ENCODE results near the gene FAM50A. TPM values are rescaled to one million over a fixed set of nuclear protein-coding genes. Genes with fewer than 3 reads are reported as not detected.
"Not testable (repeated sequence)": the region's sequence is repeated elsewhere in the genome, so short reads cannot be mapped to it uniquely, and the experiment has no call there.

Gene FAM50A
- total RNA-seq, 1 donor from 2014 or later, result 21.2 TPM

DNA sequence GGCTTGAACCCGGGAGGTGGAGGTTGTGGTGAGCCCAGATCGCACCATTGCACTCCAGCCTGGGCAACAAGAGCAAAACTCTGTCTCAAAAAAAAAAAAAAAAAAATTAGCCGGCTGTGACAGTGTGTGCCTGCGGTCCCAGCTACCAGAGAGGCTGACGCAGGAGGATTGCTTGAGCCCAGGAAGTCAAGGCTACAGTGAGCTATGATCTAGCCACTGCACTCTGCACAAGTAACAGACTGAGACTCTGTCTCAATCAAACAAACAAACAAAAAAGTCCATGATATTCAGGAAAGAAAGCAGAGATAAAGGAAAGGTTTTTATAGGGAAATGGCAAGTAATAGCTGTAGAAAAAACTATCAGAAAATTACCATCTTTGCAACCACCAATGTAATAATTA lies 37.3 kb downstream of the FAM50A start:
- no peak for DNase-seq (ENCODE audit: low spot score in 2 of 2)
- no peak for FAIRE-seq

DNA sequence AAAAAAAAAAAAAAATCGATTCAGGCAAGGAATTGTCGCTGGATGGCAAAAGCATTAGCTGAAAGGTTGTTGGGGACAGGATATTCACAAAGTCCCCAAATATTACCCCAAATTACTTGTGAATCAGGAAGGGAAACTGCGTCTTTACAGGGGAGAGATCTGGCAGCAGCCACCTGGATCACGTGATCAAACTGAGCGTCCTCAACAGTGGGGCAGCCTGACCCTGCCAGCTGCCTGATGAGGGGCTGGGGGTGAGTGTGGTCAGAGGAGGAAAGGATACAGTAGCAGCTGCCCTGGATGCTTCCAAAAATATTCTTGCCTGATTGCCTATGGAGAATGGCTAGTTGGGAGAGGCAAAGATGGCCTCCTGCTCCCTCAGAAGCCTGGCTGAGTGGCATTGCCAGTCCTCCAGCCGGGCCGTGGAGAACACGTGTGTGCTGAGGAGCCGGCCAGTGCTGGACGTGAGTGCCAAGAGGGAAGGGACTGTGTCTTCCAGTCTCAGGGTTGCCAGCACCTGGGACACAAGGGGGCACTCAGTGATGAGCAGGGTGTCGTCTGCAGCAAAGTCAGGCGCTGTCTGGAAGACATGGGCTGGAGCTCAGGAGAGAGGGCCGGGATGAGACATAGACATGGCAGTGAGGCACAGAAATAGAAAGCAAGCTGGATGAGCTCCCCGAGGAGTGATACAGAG lies 38.1 kb downstream of the FAM50A start:
- DNase-seq (ENCODE audit: low spot score in 2 of 2), result no peak

DNA sequence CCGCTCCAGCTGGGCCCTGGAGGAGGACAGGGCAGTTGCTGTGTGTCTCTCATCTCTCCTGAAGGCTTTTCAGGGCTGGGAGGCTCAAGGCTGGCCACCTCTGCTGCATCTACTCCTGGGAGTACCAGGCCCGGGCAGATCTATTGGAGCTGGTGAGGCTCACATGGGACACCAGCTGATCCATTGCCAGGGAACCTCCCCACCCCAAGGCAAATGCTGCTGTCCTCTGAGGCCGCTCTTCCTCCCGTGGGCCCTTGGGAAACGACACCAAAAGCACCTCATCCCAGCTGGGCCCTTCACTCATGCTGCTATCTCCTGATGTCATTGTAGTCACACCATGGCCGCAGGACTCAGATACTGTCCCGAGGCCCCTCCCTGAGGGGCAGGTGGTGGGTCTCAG lies 38.8 kb downstream of the FAM50A start:
- no peak for FAIRE-seq

More for the DNA sequence above, 38.1 kb downstream of the FAM50A start:
- no peak for FAIRE-seq

DNA sequence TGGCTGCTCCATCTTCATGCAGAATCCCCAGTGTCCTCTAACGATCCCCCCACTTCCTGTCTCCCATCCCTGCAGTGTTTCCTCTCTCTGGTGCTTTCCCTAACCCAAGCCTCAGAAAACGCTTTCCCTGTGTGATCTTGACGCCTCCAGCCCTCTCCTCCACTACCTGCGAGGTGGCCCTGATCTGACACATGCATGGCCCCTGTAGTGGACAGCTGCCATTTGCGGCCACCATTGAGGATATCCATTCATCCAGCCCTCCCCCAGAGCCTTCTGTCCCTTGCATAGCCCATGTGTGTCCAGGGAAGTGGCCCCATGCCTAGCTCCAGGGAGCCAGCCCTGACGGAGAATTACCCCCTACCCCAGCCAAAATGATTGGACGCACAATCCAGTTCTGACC lies 39.4 kb downstream of the FAM50A start:
- DNase-seq (ENCODE audit: low spot score in 2 of 2) (no peak), FAIRE-seq (no peak)

More for the DNA sequence above, 38.8 kb downstream of the FAM50A start:
- DNase-seq (ENCODE audit: low spot score in 2 of 2), result no peak

DNA sequence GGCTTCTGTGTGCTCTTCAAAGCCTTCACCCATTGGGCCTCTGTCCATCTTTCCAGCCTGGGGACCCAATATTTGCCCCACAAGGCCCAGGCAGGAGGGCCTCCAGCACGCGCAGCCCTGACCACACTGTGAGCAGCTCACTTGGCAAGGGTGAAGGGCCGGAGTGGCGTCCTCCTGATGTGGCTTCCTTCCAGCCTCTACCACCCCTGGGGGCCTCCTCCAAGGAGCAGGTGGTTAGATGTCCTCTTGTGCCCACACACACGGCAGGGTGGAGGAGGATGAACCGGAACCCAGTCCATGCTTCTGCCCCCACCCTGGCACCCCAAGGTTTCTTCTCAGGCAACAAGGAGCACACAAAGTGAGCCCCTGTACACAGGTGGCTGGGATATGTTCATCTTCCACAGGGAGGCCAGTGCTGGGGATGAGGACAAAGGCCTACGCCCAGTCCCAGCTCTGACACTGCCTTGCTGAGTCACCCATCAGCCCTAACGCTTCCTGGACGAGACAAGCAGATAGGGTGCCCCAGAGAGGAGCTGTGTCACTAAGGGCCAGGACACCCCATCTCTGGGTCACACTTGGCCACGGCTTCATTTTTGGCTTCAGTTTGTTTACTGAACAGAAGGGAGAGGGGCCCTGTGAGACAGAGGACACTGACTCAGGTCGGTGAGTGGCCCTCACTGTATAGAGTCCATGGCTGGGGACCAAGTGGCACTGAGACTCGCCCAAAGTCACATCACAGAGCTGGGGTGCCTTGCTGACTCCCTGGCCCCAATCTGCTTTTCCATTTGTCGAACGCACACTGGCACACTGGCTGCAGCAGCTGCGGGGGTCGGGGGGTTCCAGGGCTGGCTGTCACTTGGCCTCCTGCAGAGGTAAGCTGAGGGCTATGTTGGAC lies 40.6 kb downstream of the FAM50A start:
- DNase-seq (ENCODE audit: low spot score in 2 of 2) (no peak), FAIRE-seq (no peak)

DNA sequence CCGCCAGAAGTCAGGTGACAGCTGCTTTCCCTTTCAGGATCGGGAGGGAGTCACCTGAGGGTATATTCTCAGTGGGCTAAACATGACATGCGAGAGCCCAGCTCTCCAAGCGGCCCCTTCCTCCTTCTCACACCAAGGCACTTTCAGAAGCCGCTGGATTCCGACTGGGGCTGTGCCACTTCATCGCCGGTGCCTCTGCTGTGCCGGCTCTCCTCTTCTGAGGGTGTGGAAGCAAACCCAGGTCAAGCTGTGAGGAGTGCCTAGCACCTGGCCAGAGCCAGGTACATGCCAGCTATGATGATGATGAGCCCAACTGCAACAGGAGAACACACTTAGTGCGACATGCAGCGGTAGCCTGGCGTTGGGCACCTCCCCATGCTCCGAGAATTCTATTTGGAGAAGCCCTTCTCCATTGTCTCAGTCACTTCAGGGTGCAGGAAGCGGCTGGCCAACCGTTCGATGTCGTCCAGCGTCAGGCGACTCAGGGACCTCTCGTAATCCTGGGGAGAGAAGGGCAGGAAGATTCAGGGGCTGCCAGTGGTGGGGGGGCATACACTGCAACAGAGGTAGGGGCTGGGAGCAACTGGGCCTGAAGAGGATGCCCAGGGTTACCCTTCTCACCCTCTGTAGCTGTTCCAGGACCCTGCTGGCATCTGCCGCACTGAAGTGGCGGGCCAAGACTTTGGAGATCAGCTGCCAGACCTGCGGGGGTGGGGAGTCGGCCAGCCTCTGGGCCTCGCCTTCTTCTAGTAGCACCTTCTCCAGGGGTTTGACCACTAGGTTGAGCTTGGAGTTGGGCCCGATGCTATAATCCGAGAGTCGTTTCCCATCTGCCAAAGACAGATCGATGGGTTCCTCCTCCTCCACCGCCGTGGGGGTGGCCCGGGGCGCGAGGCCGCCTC lies 41.5 kb downstream of the FAM50A start:
- DNase-seq (ENCODE audit: low spot score in 2 of 2) (no peak), FAIRE-seq (no peak)

DNA sequence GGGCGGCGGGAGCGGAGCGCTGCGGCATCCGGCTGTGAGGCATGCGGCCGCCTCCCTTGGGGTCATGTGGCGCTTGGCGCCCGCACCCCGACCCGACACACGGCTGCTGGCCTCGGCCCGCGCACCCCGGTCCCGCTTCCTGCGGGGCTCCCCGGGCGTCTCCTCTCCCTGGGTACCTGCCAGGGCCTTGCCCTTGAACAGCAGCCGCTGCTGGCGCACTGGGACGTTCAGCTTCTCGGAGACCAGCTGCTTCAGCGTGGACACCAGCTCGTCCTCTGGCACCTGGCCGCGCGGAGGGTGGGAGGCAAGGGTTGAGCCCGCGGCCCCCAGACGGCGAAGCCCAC lies 42.1 kb downstream of the FAM50A start:
- DNase-seq (ENCODE audit: low spot score in 2 of 2) (no peak), FAIRE-seq (no peak)

DNA sequence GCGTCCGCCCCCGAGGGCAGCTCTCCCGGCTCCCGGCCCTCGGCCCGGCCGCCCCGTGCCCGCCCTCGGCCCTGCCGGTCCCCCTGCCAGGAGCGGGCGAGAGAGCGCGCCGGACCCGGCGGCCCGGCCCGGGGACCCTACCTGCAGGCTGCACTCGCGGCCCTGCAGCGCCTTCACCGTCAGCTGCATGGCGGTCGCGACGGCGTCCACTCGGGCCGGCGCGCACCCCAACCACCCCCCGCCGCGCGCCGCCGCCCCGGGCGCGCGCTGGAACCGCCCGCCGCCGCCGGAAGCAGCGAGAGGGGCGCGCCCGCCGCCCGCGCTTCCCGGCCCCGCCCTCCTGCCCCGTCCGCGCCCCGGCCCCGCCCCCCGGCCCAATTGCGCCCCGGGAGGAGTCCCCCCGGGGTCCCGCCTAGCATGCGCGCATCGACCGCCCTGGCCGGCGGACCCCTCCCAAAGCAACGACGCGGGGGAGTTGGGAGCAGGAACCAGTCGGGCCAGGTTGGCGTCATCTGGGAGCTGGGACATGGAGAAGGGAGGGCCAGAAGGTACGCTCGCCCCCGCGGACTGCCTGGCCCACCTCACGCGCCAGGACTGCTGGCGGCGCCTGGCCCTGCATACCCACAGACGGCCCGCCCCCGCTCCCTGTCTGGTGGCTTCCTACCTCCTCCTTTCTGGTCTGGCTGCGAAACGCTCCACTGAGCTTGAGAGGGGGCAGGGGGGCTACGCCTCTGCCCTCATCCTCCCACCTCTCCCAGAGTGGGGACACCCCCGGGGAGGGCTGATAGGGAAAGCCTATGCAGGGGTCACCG lies 42.7 kb downstream of the FAM50A start, which contains the start of gene UBL4A:
TSS of gene UBL4A (minus strand) at position 220 of the 812 bp plus-strand sequence. CDS start at position 189, 31 bp downstream.
- peak; percentile 66 to 74 for DNase-seq (ENCODE audit: low spot score in 2 of 2)
- no peak for FAIRE-seq

DNA sequence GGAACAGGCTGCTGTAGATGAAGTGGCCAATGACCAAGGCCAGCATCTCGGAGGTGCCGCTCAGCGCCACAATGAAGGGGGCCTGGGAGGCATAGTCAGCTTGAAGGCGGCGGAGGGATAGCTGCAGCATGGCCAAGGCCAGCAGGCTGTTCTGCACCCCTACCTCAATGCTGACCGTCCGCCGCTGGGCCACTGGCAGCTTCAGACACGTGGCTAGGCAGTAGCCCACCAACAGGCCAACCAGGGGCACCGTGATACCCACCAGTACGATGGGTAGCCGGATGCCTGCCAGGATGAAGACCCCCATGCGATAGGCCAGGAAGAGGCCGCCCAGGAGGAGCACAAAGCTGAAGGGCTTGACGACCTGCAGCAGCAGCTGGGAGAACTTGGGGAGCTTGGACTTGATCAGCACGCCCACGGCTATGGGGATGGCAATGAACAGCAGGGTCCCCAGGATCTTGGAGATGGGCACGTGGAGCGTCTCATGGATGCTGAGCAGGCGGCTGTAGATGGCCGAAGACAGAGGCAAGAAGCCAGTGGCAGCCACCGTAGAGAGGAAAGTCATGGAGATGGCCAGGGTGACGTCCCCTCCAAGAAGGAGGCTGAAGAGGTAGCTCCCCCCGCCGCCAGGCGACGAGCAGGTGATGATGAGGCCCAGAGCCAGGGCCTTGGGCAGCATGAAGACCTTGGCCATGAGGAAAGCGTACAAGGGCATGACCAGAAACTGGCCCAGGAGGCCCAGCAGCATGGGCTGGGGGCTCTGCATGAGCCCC lies 43.8 kb downstream of the FAM50A start:
- FAIRE-seq, result no peak
- no peak for DNase-seq (ENCODE audit: low spot score in 2 of 2)

DNA sequence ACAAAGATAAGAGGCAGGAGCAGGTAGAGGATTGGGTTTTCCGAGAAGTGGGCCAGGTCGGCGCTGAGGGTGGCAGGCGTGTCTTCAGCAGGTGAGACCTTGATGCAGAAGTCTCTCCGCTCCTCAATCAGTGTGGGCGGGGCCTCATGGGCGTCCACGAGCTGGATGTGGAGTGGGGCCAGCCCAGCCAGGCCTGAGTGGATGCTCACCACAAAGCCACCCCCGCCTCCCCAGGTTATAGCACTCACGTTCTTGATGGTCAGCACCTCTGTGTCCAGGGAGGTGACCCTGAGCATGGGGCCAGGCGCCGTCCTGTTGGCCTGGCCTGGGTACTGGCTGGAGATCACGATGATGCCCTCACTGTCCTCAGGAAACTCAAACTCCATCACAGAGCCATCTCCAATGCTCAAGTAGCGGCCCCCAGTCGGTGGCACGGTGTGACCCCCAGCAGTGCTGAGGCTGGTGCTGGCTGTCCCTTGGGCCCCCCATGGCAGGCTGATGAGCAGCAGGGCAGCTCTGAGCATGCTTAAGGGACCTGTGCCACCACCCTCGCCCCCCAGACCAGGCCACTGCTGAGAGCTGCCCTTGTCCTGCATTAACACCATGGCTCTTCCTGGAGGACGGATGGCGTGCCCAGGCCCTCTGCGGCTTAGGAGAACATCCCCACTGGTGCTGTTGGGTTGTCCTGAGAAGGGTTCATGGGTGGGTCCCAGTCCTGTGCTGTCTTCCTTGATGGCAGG lies 44.6 kb downstream of the FAM50A start:
- DNase-seq (ENCODE audit: low spot score in 2 of 2) (no peak), FAIRE-seq (no peak)

DNA sequence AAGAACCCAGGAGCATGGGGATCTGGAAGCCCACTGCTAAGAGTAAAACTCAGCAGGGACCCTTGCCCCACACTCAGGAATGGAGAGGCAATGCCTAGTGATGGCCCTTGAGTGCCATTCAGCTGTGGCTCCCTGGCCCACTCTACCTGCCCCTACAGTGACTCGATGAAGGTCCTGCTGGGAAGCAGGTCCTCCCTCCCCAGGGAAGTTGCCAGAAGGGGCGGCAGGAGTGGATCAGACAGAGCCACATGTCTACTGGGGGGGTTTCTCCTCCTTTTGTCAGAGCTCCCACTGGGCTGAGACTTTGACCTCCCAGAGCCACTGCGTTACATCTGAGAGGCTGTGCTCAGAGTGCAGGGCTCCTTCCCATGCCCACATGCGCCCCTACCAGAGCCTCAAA lies 45.2 kb downstream of the FAM50A start:
- no peak for DNase-seq (ENCODE audit: low spot score in 2 of 2)
- no peak for FAIRE-seq

DNA sequence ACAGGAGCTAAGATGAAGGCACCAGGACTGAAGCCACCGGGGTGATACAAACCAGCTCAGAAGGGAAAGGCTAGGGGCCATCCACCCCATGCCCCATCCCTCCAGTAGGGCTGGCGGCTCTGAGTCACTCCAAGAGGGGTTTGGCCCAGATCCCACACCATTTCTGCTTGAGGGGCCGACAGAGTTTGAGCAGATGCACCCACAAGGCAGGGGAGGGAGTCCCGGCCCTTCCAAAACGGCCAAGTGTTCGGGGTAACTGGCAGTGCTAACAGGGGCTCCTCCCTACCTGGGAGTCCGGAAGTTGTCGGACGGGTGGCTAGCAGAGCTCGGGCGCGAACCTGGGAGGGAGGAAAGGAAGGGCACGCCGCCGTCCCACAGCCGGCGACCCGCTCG lies 46.1 kb downstream of the FAM50A start:
- DNase-seq (ENCODE audit: low spot score in 2 of 2) (no peak), FAIRE-seq (no peak)

DNA sequence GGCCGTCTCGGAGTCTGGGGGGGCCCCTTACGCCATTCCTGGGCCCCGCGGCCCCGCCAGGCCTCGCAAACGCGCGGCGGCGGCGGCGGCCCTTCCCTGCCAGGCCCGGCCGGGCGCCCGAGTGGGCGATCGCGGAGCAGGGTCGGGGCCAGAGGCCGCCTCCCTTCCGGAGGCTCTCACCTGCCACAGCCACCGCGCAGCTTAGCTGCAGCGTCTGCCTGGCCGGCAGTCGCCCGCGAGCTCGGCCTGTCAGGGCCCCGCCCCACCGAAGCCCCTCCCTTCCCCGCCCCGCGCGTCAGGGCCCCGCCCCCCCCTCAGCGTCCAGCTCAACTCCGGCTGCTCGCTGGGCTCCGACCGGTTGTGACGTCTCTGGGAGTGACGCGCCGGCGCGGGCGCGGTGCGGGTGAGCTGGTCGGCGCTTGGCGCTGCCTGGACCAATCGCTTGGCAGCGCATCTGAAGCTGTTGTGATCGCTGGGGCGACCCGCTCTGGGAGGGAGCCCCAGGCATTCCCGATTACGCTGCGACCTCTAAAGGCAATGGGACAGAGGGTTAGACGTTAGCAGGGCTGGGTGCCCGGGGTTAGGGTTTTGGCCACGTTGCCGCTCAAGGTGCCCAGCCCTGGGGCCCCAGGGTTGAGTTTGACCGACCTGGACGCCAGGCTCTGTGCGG lies 46.6 kb downstream of the FAM50A start, which contains the start of gene SLC10A3:
TSS of gene SLC10A3 (minus strand) at position 216 of the 670 bp plus-strand sequence. CDS start 1,689 bp downstream, outside the sequence.
- DNase-seq (ENCODE audit: low spot score in 2 of 2) (peak; percentile 91 to 93), FAIRE-seq (no peak)

DNA sequence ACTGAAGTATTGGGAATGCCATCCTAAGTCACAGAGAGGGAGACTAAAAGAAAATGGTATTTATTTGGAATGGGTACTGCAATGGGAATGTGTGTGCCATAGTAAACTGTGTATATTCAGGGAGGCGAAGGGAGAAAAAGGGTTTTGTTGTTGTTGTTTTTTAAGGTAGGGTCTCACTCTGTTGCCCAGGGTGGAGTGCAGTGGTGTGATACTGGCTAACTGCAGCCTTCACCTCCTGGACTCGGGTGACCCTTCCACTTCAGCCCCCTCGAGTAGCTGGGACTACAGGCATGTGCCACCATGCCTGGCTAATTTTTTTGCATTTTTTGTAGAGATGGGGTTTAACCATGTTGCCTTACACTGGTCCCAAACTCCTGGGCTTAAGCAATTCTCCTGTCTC lies 50.8 kb downstream of the FAM50A start:
- FAIRE-seq, result no peak
- DNase-seq (ENCODE audit: low spot score in 2 of 2), result no peak

DNA sequence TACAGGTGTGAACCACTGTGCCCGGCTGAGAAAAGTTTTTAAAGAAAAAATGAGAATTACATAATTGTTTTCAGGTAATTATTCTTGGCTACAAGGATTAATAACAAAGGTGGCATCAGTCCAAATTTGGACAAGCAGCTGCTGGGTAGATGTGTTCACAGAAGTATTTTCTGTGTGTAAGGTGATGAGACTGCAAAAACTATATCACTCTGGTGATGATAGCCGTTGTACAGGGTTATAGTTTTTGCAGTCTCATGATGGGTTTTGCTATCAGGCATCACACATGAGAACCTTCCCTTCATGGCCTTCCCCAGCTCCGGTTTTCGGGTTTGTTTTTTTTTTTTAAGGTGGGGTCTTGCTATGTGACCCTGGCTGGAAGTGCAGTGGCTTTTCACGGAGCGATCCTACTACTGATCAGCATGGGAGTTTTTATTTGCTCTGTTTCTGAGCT lies 51.6 kb downstream of the FAM50A start:
- no peak for DNase-seq (ENCODE audit: low spot score in 2 of 2)
- FAIRE-seq, result no peak

DNA sequence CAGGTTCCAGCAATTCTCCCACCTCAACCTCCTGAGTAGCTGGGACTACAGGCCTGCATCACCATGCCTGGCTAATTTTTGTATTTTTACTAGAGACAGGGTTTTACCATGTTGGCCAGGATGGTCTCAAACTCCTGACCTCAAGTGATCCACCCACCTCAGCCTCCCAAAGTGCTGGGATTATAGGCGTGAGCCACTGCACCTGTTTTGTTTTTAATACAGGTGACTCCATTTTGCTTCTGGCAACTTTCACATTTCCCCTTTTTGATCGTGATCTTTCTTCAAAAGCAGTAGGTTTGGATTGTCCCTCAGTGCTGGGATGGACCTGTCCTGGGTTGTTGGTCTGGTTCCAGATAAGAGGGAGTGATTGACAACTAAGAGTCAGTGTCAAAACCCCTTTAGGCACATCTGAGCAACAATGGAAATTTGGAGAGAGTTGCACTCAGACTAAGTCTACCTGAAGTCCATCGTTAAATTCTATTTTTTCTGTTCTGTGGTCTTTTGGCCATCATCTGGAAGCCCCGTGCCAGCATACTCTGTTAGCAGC lies 52.7 kb downstream of the FAM50A start:
- not testable (repeated sequence) for FAIRE-seq; DNase-seq (ENCODE audit: low spot score in 2 of 2)

All from frontal cortex (tissue), 4 donors.